NCI-H345 (cell line): ENCODE results near the gene PLG.
"Not testable (repeated sequence)": the region's sequence is repeated elsewhere in the genome, so short reads cannot be mapped to it uniquely, and the experiment has no call there.

Experiments used
- DNase-seq: peaks from one replicate; lab custom pipeline; 2025; lab: John Stamatoyannopoulos, UW

The PLG gene

GRCh38 chr6:160701918-160702680 is at the start of gene PLG:
TSS of gene PLG (plus strand) at chr6:160702244. CDS start at chr6:160702305, 61 bp downstream.
- DNase-seq: not testable (repeated sequence)

GRCh38 chr6:160659562-160659961 is 42.5 kb upstream of the PLG start:
- no peak for DNase-seq

- no peak for DNase-seq
These were observed 40.8 kb upstream of the PLG start for GRCh38 chr6:160661216-160661615.

GRCh38 chr6:160662429-160662828 is 39.6 kb upstream of the PLG start:
- no peak for DNase-seq

GRCh38 chr6:160662842-160663241 is 39.2 kb upstream of the PLG start:
- DNase-seq: no peak

GRCh38 chr6:160664198-160664597 is 37.8 kb upstream of the PLG start, which contains the start of gene LPA:
TSS of gene LPA (minus strand) at chr6:160664275. CDS start at chr6:160664214, 61 bp downstream.
- not testable (repeated sequence) for DNase-seq

GRCh38 chr6:160667639-160668481 is 34.2 kb upstream of the PLG start:
- no peak for DNase-seq

GRCh38 chr6:160668589-160668988 is 33.5 kb upstream of the PLG start:
- no peak for DNase-seq

GRCh38 chr6:160676418-160676817 is 25.6 kb upstream of the PLG start:
- not testable (repeated sequence) for DNase-seq

- DNase-seq: no peak
These were observed 23.8 kb upstream of the PLG start for GRCh38 chr6:160678230-160678629.

- DNase-seq: no peak
These were observed 23.2 kb upstream of the PLG start for GRCh38 chr6:160678744-160679401.

- DNase-seq: no peak
These were observed 22.7 kb upstream of the PLG start for GRCh38 chr6:160679402-160679769.

GRCh38 chr6:160685101-160685761 is 16.8 kb upstream of the PLG start:
- DNase-seq: not testable (repeated sequence)

- DNase-seq: no peak
These were observed 16.1 kb upstream of the PLG start for GRCh38 chr6:160685762-160686450.

- DNase-seq: no peak
These were observed 11.6 kb upstream of the PLG start for GRCh38 chr6:160690458-160690857.

- DNase-seq: no peak
These were observed 10.4 kb upstream of the PLG start for GRCh38 chr6:160691617-160692016.

- no peak for DNase-seq
These were observed 9.6 kb upstream of the PLG start for GRCh38 chr6:160692369-160692959.

- not testable (repeated sequence) for DNase-seq
These were observed 7.0 kb upstream of the PLG start for GRCh38 chr6:160695025-160695424.

GRCh38 chr6:160695622-160696021 is 6.4 kb upstream of the PLG start:
- not testable (repeated sequence) for DNase-seq

GRCh38 chr6:160696884-160697283 is 5.2 kb upstream of the PLG start:
- DNase-seq: not testable (repeated sequence)

- DNase-seq: no peak
These were observed 4.2 kb upstream of the PLG start for GRCh38 chr6:160697826-160698225.
